Nephron (organoid): ENCODE measurements around the gene NOTCH4.

ENCODE experiments used
- H3K27ac Mint-ChIP-seq, 3 experiments: 2 replicates each; pipeline ENCODE4 v1.8.0; 2020; ENCODE audit warnings: mixed read lengths in 3 of 3, mild to moderate bottlenecking in 2 of 3, moderate library complexity in 1 of 3
- H3K27me3 Mint-ChIP-seq: 2 replicates; pipeline ENCODE4 v1.8.0; 2021; ENCODE audit warnings: low read depth, mild to moderate bottlenecking, moderate library complexity, mixed read lengths
- H3K36me3 Mint-ChIP-seq: 2 replicates; pipeline ENCODE4 v1.8.0; 2020; ENCODE audit warnings: low read depth, mixed read lengths
- H3K4me1 Mint-ChIP-seq: 2 replicates; pipeline ENCODE4 v1.8.0; 2020; ENCODE audit warnings: mixed read lengths
- H3K4me3 Mint-ChIP-seq, 3 experiments: 2 replicates each; pipeline ENCODE4 v1.8.0; 2020; ENCODE audit warnings: mild to moderate bottlenecking in 3 of 3, mixed read lengths in 3 of 3, moderate library complexity in 2 of 3
- H3K9me3 Mint-ChIP-seq: 2 replicates; pipeline ENCODE4 v1.8.0; 2020; ENCODE audit warnings: mixed read lengths
- CTCF ChIP-seq, 3 experiments: fragments of 200-600 bp; sonication (generic); IDR thresholded peaks; one replicate each; pipeline ENCODE4 v1.5.0; 2021; ENCODE audit warnings: antibody characterized with exemption in 3 of 3; ENCODE audit not compliant: unreplicated experiment in 3 of 3

NOTCH4 gene

GRCh38 chr6:32220021-32220420, 3.8 kb downstream of the NOTCH4 start:
- peaks cover 9% of the 10 kb centered on the region for H3K27me3 Mint-ChIP-seq
- H3K4me3 Mint-ChIP-seq = no peak overlapping the region
- no peaks in the 10 kb centered on the region for H3K36me3 Mint-ChIP-seq
- H3K9me3 Mint-ChIP-seq = no peaks in the 10 kb centered on the region
- no peaks in the 10 kb centered on the region for H3K4me1 Mint-ChIP-seq
- no peak overlapping the region for H3K27ac Mint-ChIP-seq
- TF ChIP-seq CTCF (IDR thresholded peaks at IDR 0.05; ENCODE audit: unreplicated experiment in 3 of 3) = no peak

GRCh38 chr6:32218167-32218566, 5.7 kb downstream of the NOTCH4 start:
- no peaks in the 10 kb centered on the region for H3K36me3 Mint-ChIP-seq
- no peak overlapping the region for H3K4me3 Mint-ChIP-seq
- H3K9me3 Mint-ChIP-seq = no peaks in the 10 kb centered on the region

GRCh38 chr6:32216998-32217397, 6.9 kb downstream of the NOTCH4 start:
- no peak overlapping the region for H3K4me3 Mint-ChIP-seq
- no peaks in the 10 kb centered on the region for H3K4me1 Mint-ChIP-seq
- no peaks in the 10 kb centered on the region for H3K36me3 Mint-ChIP-seq
- no peak overlapping the region for H3K27ac Mint-ChIP-seq
- H3K9me3 Mint-ChIP-seq = no peaks in the 10 kb centered on the region
- TF ChIP-seq CTCF (IDR thresholded peaks at IDR 0.05; ENCODE audit: unreplicated experiment in 3 of 3) = no peak
- H3K27me3 Mint-ChIP-seq = no peaks in the 10 kb centered on the region

More at GRCh38 chr6:32218167-32218566, 5.7 kb downstream of the NOTCH4 start:
- peaks cover 5% of the 10 kb centered on the region for H3K27me3 Mint-ChIP-seq
- TF ChIP-seq CTCF (IDR thresholded peaks at IDR 0.05; ENCODE audit: unreplicated experiment in 3 of 3) = no peak
- no peaks in the 10 kb centered on the region for H3K4me1 Mint-ChIP-seq
- no peak overlapping the region for H3K27ac Mint-ChIP-seq

- Mint-ChIP-seq H3K4me3 (no peak overlapping the region), H3K9me3 (no peaks in the 10 kb centered on the region), H3K4me1 (no peaks in the 10 kb centered on the region), H3K36me3 (no peaks in the 10 kb centered on the region), H3K27me3 (no peaks in the 10 kb centered on the region), H3K27ac (no peak overlapping the region)
- no peak for TF ChIP-seq CTCF (IDR thresholded peaks at IDR 0.05; ENCODE audit: unreplicated experiment in 3 of 3)
Measured at GRCh38 chr6:32216285-32216684, 7.6 kb downstream of the NOTCH4 start.

GRCh38 chr6:32215617-32216016, 8.2 kb downstream of the NOTCH4 start:
- Mint-ChIP-seq H3K9me3 (no peaks in the 10 kb centered on the region), H3K27me3 (no peaks in the 10 kb centered on the region), H3K4me3 (no peak overlapping the region), H3K4me1 (no peaks in the 10 kb centered on the region), H3K27ac (no peak overlapping the region), H3K36me3 (no peaks in the 10 kb centered on the region)
- TF ChIP-seq CTCF (IDR thresholded peaks at IDR 0.05; ENCODE audit: unreplicated experiment in 3 of 3) = no peak

- Mint-ChIP-seq H3K9me3 (no peaks in the 10 kb centered on the region), H3K27ac (no peak overlapping the region), H3K36me3 (no peaks in the 10 kb centered on the region), H3K4me1 (no peaks in the 10 kb centered on the region), H3K4me3 (no peak overlapping the region), H3K27me3 (no peaks in the 10 kb centered on the region)
- TF ChIP-seq CTCF (IDR thresholded peaks at IDR 0.05; ENCODE audit: unreplicated experiment in 3 of 3) = no peak
Measured at GRCh38 chr6:32214126-32214525, 9.7 kb downstream of the NOTCH4 start.
